Occipital lobe (tissue), 2 donors: ENCODE data around the gene PLCL2. TPM values are rescaled to one million over a fixed set of nuclear protein-coding genes. Genes with fewer than 3 reads are reported as not detected.

Experiments used
- DNase-seq: peaks from one replicate; lab custom pipeline; 2025; lab: John Stamatoyannopoulos, UW
- total RNA-seq: library from RNA; depleted of rRNA; stranded (reverse); fragments of >200 nt; gene quantifications from one replicate; pipeline ENCODE4 v1.2.3, GENCODE V29; 2014

Gene PLCL2
- total RNA-seq, 1 donor from 2014 or later = 128 TPM

DNA sequence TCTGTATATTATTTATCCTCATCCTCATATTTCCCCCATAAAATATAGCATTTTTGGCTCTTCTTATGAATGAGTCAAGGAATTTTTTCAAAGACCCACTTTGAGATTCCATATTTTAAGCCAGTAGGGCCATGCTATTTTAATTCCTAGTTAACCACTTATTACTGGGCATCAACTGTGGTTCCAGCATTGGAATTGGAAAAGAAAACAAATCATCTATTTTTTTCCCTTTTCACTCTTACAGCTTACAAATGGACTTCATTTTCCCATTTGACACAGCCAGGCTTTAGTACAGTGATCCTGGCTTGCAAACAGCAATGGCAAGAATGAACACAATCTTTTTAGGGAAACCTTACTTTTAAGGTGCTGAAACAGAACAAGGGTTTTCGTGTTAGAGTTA lies 19.4 kb upstream of the PLCL2 start:
- no peak for DNase-seq

- DNase-seq = no peak
Observed at GRCh38 chr3:16866571-16866970, 18.2 kb upstream of the PLCL2 start.

DNA sequence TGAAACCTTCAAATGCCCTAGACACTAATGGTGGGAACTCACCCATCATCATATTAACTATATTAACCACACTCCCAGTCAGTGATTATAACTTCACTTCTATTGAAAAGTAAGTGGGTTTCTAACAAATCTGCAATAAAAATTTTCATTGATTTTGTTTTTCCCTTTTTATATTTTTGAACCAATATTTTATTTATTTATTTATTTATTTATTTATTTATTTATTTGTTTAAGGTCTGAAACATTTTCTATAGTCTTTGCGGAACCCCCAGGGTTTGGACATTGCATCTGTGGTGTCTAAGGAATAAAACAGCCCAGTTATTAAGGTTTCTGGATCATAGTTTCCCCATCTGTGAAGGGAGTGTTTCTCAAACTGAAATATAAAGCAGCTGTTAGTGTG lies 16.2 kb upstream of the PLCL2 start:
- DNase-seq = no peak

- DNase-seq = no peak
Observed at GRCh38 chr3:16869261-16870005, 15.3 kb upstream of the PLCL2 start.

GRCh38 chr3:16871915-16872842 lies 12.6 kb upstream of the PLCL2 start:
- DNase-seq = no peak

DNA sequence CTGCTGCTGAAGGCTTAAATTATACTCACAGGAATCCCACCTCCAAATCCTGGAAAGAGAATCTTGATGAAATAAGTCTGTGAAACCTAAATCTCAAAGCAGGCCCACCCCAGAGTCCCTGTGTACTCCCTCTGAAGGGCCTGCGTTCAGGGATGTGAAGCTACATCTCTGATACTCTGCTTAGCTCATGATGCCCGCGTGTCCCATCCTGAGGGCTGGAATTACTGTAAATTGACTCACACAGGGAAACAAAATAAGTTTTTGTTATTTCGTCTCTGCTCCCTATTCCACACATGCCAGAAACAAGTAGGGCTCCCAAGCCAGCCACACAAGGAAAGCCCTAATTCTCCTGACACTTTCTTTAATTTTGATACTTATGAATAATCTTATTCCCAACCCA lies 10.9 kb upstream of the PLCL2 start:
- DNase-seq = no peak

GRCh38 chr3:16875876-16876550 lies 8.7 kb upstream of the PLCL2 start:
- no peak for DNase-seq

DNA sequence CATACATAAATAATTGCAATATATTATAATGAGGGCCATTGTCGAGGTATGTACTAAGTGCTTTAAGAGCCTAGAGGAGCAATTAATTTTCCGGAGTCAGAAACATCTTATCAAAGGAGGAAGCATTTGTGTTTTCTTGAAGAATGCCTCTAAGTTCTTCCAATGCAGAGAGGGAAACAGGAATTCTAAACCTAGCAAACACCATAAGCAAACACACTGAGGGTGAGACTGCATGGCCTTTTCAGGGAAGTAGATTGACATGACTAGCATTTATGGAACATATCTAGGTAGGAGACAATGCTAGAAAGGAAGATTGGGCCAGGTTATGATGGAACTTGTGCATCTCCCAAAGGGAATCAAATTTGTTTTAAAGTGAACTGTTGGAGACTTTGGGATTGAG lies 7.2 kb upstream of the PLCL2 start:
- no peak for DNase-seq

DNA sequence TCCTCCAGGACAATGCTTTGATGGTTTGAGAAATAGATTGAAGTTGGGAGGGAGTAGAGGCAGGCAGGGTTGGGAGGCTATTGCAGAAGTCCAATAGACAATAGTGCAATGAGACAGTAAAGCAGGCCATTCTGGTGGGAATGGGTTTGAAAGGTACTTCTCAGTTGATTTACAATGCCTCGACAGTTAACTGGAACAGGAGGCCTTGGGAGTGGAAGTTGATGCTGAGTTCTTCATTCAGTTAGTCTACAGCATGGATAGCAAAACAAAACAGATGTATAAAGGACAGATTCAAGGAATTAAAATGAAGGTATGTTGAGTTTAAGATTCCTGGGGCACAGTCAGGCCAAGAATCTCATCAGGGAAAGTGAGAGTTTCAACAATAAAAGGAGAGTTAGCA lies 6.8 kb upstream of the PLCL2 start:
- DNase-seq = no peak

DNA sequence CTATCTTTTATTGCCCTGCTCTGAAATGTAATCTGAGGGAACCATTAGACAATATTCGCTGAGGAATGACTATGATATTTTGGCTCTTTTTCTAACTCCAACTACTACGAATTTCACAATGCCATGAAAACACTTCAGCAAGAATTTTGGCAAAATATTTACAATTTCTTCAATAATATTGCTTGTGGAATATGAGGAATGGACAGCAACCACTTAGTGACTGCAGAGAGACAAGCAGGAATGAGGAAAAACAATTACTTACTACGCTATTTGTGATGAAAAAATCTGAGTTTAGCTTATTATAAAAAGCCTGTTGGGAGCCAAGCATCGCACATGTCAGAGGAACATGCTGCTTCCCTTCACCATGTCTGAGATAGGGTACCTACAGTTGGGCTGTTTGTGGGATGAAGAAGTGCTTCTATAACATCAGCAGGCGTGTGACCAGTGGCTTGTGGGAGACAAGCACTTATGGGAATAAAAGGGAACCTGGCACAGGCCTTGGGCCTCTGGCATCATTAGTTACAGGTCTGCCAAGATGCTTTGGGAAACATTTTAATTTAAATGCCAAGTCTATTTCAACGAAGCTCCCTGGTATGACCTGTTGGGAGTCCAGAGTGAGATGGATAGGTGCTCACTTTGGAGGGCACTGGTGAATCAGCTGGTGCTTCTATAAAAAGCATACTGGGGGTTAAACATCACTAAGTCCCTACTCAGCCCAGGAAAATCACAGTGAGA lies 2.7 kb upstream of the PLCL2 start:
- DNase-seq = no peak

DNA sequence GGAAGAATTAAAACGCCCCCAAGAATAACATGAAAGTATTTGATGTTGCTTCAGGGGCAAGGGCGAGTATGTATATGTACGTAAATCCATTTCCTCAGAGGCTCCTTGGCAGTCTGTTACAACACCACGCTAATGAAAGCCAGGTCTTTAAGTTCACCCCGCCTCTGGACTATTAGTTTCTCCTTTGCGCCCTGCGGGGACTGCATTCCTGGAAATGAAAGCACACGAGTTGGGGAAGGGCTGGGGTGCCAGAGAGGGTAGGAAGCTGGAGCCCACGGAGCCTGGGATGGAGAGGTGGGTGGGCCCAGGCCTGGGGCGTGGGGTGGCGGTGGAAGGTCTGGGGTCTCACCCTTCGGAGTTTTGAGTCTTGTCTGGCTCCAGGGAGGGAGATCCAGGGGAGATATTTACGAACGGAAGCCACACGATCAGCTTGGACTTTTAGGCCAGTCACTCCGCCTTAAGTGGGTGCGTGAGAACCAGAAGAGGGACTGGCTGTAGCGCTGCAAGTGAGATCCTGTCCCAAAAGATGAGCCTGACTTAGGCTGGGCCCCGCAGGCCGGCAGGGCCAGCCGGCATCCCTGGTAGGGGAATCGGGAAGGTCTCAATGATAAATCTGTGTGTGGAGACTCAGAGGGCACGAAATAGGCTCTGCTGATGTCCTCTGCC lies 1.6 kb upstream of the PLCL2 start:
- no peak for DNase-seq

GRCh38 chr3:16883723-16884083 lies 1.1 kb upstream of the PLCL2 start:
- no peak for DNase-seq

- DNase-seq = no peak
Observed at GRCh38 chr3:16884084-16884747, 539 bp upstream of the PLCL2 start.

DNA sequence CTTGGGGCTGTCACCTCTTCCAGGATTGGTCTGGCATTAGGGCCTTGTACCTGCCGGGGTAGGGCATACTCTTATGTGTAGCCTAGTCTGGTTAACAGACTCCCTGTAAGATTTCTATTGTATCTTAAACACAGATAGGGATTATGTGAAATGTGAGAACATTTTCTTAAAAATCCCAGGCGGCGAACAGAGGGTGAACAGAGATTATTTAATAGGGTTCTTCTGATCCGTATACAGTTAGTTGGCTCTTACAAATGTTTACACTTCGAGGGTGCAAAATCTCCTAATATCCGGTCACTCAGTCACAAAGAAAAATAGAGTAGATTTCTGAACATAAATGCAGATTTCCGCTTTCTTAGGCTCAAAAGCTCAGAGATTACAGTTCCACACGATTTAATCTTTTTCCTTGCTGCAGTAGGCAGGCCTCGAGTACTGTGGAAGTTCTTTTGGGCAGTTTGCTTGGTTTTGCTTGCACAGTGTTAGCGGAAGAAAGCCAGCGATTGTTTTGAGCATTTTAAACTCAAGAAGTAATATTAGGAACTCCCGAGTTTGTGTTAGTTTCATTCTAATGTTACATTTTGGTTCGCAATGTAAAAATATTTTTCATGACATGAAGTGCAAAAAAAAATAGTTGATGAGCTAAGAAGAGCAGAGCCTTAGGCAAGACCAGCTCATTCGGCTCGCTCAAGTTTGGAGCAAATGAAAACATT lies 993 bp downstream of the PLCL2 start:
- DNase-seq = no peak

DNA sequence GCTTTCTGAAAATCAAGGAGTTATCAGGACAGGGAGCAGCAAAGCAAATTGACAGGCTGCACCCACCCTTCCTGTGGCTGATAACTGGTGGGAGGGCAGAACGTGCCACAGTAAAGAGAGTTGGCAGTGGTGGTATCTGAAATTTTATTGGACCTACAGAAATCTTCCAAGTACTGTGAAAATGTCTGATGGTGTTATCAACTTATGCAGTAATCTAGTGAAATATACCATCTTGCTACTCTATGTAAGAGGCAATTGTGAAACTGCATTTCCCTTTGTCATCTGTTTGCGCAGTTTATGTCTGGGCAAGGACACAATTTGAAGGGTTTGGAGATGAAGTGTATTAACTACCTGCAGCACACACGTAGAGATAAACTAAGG lies 1.5 kb downstream of the PLCL2 start:
- DNase-seq = no peak

- DNase-seq = no peak
Observed at GRCh38 chr3:16887130-16887529, 2.4 kb downstream of the PLCL2 start.

DNA sequence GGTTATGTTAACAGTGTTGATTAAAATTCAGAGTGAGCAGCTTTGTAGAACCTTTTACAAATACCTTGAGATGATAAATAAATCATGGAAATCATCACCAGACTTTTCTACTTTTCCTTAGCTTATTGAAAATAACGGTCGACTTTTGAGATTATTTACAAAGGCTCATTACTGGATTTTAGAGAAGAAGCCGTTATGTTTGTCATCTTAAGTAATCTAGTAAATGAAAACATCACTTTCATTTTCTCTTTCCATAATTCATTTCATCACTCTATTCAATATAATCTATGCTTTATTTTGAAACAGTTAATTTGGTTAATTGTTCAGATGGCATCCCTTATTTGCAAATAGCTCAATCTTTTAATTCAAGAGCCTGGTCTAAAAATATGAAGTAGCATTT lies 3.6 kb downstream of the PLCL2 start:
- no peak for DNase-seq

DNA sequence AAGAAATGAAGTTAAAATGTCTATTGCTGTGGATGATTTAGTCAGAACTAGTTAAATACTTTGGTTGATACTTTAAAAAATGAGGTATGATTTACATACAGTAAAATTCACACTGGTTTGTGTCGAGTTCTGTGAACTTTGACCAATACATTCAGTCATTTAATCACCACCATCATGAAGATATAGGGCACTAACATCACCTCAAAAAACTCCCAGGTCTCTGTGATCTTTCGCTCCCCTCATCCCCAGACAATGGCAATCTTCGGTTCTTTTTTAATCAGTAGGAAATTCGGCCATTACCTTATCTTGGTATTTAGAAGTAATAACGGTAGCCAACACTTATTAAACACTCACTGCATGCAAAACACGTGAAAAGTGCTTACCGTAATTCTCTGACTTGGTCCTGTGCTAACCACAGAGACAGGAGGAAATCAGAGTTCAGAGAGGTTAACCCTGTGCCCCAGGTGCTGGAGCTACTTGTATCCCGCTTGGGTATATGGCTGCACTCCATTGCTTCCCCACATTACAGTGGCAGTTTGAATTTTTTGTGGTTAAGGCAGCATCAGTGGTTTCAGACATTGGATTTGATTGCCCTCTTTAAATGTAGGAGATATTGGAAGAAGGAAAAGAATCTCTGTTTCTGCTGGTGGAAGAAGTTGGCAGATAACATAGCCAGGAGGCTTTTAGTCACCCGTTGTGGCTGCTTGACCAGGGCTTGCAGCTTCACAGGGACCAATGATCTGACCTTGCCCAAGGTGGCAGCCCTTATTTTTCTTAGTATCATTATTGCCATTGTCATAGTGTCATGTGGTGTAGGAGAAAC lies 4.2 kb downstream of the PLCL2 start:
- DNase-seq = no peak
